Cardiac fibroblast (primary cell): ENCODE measurements around the gene SAXO1.

ENCODE experiments used
- DNase-seq, 2 donors: peaks; one replicate each; pipeline versions ENCODE4 v3.0.0 to v3.0.0-alpha.2; 2010; ENCODE audit warnings: low read depth in 2 of 2
- H3K4me3 ChIP-seq, 2 donors: replicated peaks in 1 of 2; 1 replicate in 1 of 2; 2 replicates in 1 of 2; pipeline ENCODE4 v1.5.1; 2011; ENCODE audit warnings: low read depth in 2 of 2, low read length in 2 of 2, mild to moderate bottlenecking in 2 of 2, moderate library complexity in 1 of 2
- CTCF ChIP-seq: IDR thresholded peaks from one replicate; pipeline ENCODE4 v1.5.1; 2011; ENCODE audit warnings: low read depth, mild to moderate bottlenecking, low read length, inconsistent platforms

The SAXO1 gene

GRCh38 chr9:19048966-19049916 is 16.2 kb upstream of the SAXO1 start, which contains the start of gene RRAGA:
RRAGA (plus strand) TSS chr9:19049427; CDS start chr9:19049660, 233 bp downstream.
- peak; percentile 96 to 98 for DNase-seq
- TF ChIP-seq CTCF: peak; percentile 93
- peak within 1 kb of the TSS; percentile 83 to 88 for H3K4me3 ChIP-seq

GRCh38 chr9:19036611-19037010 is 3.6 kb upstream of the SAXO1 start:
- no peak overlapping the region for H3K4me3 ChIP-seq
- no peak for DNase-seq
- TF ChIP-seq CTCF: peak; percentile 14

GRCh38 chr9:19032406-19032805 is 603 bp downstream of the SAXO1 start:
- no peak overlapping the region for H3K4me3 ChIP-seq
- no peak for TF ChIP-seq CTCF
- DNase-seq: peak in 1 of 2 donors; percentile 11

GRCh38 chr9:19030899-19031298 is 2.1 kb downstream of the SAXO1 start:
- peak in 1 of 2 donors; percentile 37 for DNase-seq

GRCh38 chr9:19028835-19029451 is 4.1 kb downstream of the SAXO1 start:
- H3K4me3 ChIP-seq: no peak overlapping the region
- peak; percentile 82 to 85 for DNase-seq

More at GRCh38 chr9:19030899-19031298, 2.1 kb downstream of the SAXO1 start:
- TF ChIP-seq CTCF: no peak
- H3K4me3 ChIP-seq: no peak overlapping the region

GRCh38 chr9:19027825-19028224 is 5.2 kb downstream of the SAXO1 start:
- no peak for TF ChIP-seq CTCF
- DNase-seq: no peak
- no peak overlapping the region for H3K4me3 ChIP-seq

More at GRCh38 chr9:19028835-19029451, 4.1 kb downstream of the SAXO1 start:
- TF ChIP-seq CTCF: peak; percentile 59
